BJ (cell line): ENCODE measurements around the gene AHNAK2. TPM values are rescaled to one million over a fixed set of nuclear protein-coding genes. Genes with fewer than 3 reads are reported as not detected.

Source experiments
- CTCF ChIA-PET: fragments of 350-600 bp; formaldehyde crosslinking; extraction: SDS; loops from one replicate; lab custom pipeline; 2021; ENCODE audit warnings: antibody characterized with exemption, inconsistent platforms; lab: Yijun Ruan, JAX
- POLR2A ChIA-PET: fragments of 300-600 bp; sonication (Branson Sonifier 250); formaldehyde crosslinking; extraction: SDS; loops from one replicate; lab custom pipeline; 2021; ENCODE audit warnings: antibody characterized with exemption; lab: Charles Lee
- DNase-seq: peaks from one replicate; pipeline ENCODE4 v3.0.0-alpha.2; 2011; ENCODE audit warnings: low read depth
- H3K27me3 ChIP-seq: 2 replicates; pipeline ENCODE4 v1.6.0; 2011; ENCODE audit warnings: low read length; ENCODE audit not compliant: control insufficient read depth, insufficient read depth
- H3K36me3 ChIP-seq: 2 replicates; pipeline ENCODE4 v1.5.1; 2011; ENCODE audit warnings: low read length; ENCODE audit not compliant: control insufficient read depth, insufficient read depth
- H3K4me3 ChIP-seq: 2 replicates; pipeline ENCODE4 v1.5.1; 2011; ENCODE audit warnings: low read depth, mild to moderate bottlenecking, control low read depth, low read length
- CTCF ChIP-seq: IDR thresholded peaks from 2 replicates; pipeline ENCODE4 v1.5.1; 2011; ENCODE audit warnings: low read depth, mild to moderate bottlenecking, control low read depth, inconsistent platforms, low read length, moderate library complexity; ENCODE audit not compliant: insufficient read depth
- polyA plus RNA-seq: library from polyadenylated mRNA; depleted of rRNA; stranded (reverse); fragments of >200 nt; gene quantifications from 2 replicates; pipeline ENCODE4 v1.2.3, GENCODE V29; 2011

AHNAK2 gene
- polyA plus RNA-seq, 1 experiment: 6.5 TPM

GRCh38 chr14:104991896-104992230 lies 13.7 kb upstream of the AHNAK2 start:
- ChIA-PET CTCF (no interaction called here), POLR2A (no interaction called here)

DNA sequence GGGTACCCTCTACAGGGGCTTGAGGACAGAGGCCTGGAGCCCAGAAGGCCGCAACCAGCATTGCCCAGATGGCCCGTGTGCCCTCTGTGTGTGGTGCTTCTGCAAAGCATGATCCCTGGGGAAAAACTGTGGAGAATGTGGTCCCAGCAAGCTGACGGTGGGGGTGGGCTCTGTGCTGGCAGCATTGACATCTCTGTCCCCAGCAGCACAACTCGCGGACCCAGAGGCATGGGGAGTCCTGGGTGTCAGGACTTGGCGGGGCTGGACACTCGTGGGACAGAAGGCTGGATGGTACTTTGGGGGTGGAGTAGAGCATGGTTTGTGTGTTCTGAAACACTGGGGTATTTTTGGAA lies 11.8 kb upstream of the AHNAK2 start:
- H3K36me3 ChIP-seq: peaks cover 9% of the 10 kb centered on the region
- H3K27me3 ChIP-seq: no peaks in the 10 kb centered on the region
- DNase-seq: no peak
- CTCF ChIA-PET: interaction anchor here (1.2 kb wide), 1 partner anchor 14 kb away, joined by 3 read pairs; no protein-coding TSS in a partner anchor
- POLR2A ChIA-PET: no interaction called here
- no peak overlapping the region for H3K4me3 ChIP-seq
- TF ChIP-seq CTCF: no peak

More at GRCh38 chr14:104991896-104992230, 13.7 kb upstream of the AHNAK2 start:
- Histone ChIP-seq H3K4me3 (no peak overlapping the region), H3K27me3 (no peaks in the 10 kb centered on the region), H3K36me3 (peaks cover 9% of the 10 kb centered on the region)
- no peak for DNase-seq
- no peak for TF ChIP-seq CTCF

DNA sequence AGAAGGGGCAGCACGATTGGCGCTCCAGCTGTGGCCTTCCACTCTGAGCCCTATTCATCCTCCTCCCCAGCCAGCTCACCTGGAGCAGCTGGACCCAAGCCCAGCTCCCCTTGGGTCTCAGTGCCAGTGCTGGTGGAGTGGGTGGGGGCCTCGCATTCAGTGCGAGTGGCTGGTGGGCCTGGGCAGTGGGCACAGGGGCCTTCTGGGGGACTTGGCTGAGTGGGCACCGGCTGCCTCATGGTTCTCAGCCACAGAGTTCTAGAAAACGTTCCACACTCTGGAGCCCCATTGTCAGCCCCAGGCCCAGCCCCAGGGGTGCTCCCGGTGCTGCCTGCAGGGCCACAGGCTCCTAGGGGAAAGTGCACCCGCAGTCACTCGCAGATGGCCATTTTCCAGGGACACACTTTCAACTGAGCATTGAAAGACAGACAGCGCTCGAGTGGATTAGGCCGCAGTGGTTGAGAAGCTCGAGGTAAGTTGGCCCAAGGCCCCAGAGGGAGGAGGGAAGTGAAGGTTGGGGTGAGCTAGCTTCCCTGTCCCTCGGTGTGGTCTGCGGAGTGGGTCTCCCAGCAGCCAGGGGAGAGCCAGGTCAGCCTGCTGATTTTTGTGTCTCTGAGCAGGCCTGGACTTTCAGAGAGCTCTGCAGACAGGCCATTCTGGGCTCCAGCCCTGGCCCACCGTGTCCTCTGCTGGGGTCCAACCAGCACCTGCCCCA lies 11.2 kb upstream of the AHNAK2 start:
- CTCF ChIA-PET: interaction anchor here (1.2 kb wide), 1 partner anchor 14 kb away, joined by 3 read pairs; no protein-coding TSS in a partner anchor
- POLR2A ChIA-PET: no interaction called here
- peaks cover 9% of the 10 kb centered on the region for H3K36me3 ChIP-seq
- H3K27me3 ChIP-seq: no peaks in the 10 kb centered on the region
- no peak for TF ChIP-seq CTCF
- H3K4me3 ChIP-seq: no peak overlapping the region
- DNase-seq: no peak

- H3K27me3 ChIP-seq: no peaks in the 10 kb centered on the region
- peak overlapping the region; percentile 67 for H3K4me3 ChIP-seq
- POLR2A ChIA-PET: no interaction called here
- DNase-seq: no peak
- no peak for TF ChIP-seq CTCF
- CTCF ChIA-PET: interaction anchor here (1.5 to 2.1 kb wide), 2 partner anchors 10 to 12 kb away, joined by 5 to 6 read pairs; no protein-coding TSS in a partner anchor
- peaks cover under 1% of the 10 kb centered on the region for H3K36me3 ChIP-seq
Measured at GRCh38 chr14:104986487-104987164, 8.5 kb upstream of the AHNAK2 start.
